ENCODE measurements around the gene NRTN.
"Not testable (repeated sequence)": the region's sequence is repeated elsewhere in the genome, so short reads cannot be mapped to it uniquely, and the experiment has no call there.

The NRTN gene

GRCh38 chr19:5774921-5775320 lies 29.9 kb upstream of the NRTN start:
- DNase-seq (ENCODE audit: low read depth, low spot score): no peak
- H3K4me3 ChIP-seq (ENCODE audit: low read depth, low read length): no peak overlapping the region
- no peak for TF ChIP-seq CTCF (IDR thresholded peaks at IDR 0.05; ENCODE audit: low read depth, low read length)
- in situ Hi-C loops (cut with HindIII; ENCODE audit: low sequenced_read_pairs): no loop called here

- in situ Hi-C loops (cut with HindIII; ENCODE audit: low sequenced_read_pairs): no loop called here
- no peak for TF ChIP-seq CTCF (IDR thresholded peaks at IDR 0.05; ENCODE audit: low read depth, low read length)
- DNase-seq (ENCODE audit: low read depth, low spot score): no peak
- H3K4me3 ChIP-seq (ENCODE audit: low read depth, low read length): no peak overlapping the region
Measured at GRCh38 chr19:5775668-5776309, 29.1 kb upstream of the NRTN start.

GRCh38 chr19:5778402-5778801 lies 26.5 kb upstream of the NRTN start:
- no peak for TF ChIP-seq CTCF (IDR thresholded peaks at IDR 0.05; ENCODE audit: low read depth, low read length)
- no peak for DNase-seq (ENCODE audit: low read depth, low spot score)
- in situ Hi-C loops (cut with HindIII; ENCODE audit: low sequenced_read_pairs): no loop called here
- H3K4me3 ChIP-seq (ENCODE audit: low read depth, low read length): no peak overlapping the region

GRCh38 chr19:5780916-5781315 lies 24.0 kb upstream of the NRTN start:
- in situ Hi-C loops (cut with HindIII; ENCODE audit: low sequenced_read_pairs); DNase-seq (ENCODE audit: low read depth, low spot score); H3K4me3 ChIP-seq (ENCODE audit: low read depth, low read length): not testable (repeated sequence)

GRCh38 chr19:5782322-5782721 lies 22.5 kb upstream of the NRTN start:
- in situ Hi-C loops (cut with HindIII; ENCODE audit: low sequenced_read_pairs): no loop called here
- no peak for TF ChIP-seq CTCF (IDR thresholded peaks at IDR 0.05; ENCODE audit: low read depth, low read length)
- no peak overlapping the region for H3K4me3 ChIP-seq (ENCODE audit: low read depth, low read length)
- DNase-seq (ENCODE audit: low read depth, low spot score): no peak

- no peak for TF ChIP-seq CTCF (IDR thresholded peaks at IDR 0.05; ENCODE audit: low read depth, low read length)
- DNase-seq (ENCODE audit: low read depth, low spot score): no peak
- in situ Hi-C loops (cut with HindIII; ENCODE audit: low sequenced_read_pairs): no loop called here
- no peak overlapping the region for H3K4me3 ChIP-seq (ENCODE audit: low read depth, low read length)
Measured at GRCh38 chr19:5782945-5783919, 21.6 kb upstream of the NRTN start.

GRCh38 chr19:5784581-5785147 lies 20.2 kb upstream of the NRTN start, which contains the start of gene PRR22:
Gene PRR22, minus strand, starts transcription at chr19:5784746. Its CDS starts 86 bp downstream, at chr19:5784660.
- no peak for TF ChIP-seq CTCF (IDR thresholded peaks at IDR 0.05; ENCODE audit: low read depth, low read length)
- no peak within 1 kb of the TSS for H3K4me3 ChIP-seq (ENCODE audit: low read depth, low read length)
- no peak for DNase-seq (ENCODE audit: low read depth, low spot score)
- in situ Hi-C loops (cut with HindIII; ENCODE audit: low sequenced_read_pairs): no loop called here
